ENCODE measurements around the gene ARID3C.

The ARID3C gene

GRCh38 chr9:34575862-34576596, 52.8 kb downstream of the ARID3C start:
- no peak for DNase-seq

GRCh38 chr9:34575241-34575640, 53.6 kb downstream of the ARID3C start:
- no peak for DNase-seq

- DNase-seq = no peak
These were observed 54.3 kb downstream of the ARID3C start for GRCh38 chr9:34574571-34574970.

GRCh38 chr9:34573599-34574325, 55.1 kb downstream of the ARID3C start:
- DNase-seq = no peak

- no peak for DNase-seq
These were observed 56.2 kb downstream of the ARID3C start for GRCh38 chr9:34572628-34573027.

GRCh38 chr9:34572092-34572491, 56.8 kb downstream of the ARID3C start:
- no peak for DNase-seq

GRCh38 chr9:34571481-34571810, 57.4 kb downstream of the ARID3C start:
- no peak for DNase-seq

All from CD4-positive, alpha-beta T cell treated with Interferon gamma for 1 hour (primary cell).